ENCODE results near the gene HLF. TPM values are rescaled to one million over a fixed set of nuclear protein-coding genes. Genes with fewer than 3 reads are reported as not detected.

HLF gene
- polyA plus RNA-seq, 3 donors, result not detected

DNA sequence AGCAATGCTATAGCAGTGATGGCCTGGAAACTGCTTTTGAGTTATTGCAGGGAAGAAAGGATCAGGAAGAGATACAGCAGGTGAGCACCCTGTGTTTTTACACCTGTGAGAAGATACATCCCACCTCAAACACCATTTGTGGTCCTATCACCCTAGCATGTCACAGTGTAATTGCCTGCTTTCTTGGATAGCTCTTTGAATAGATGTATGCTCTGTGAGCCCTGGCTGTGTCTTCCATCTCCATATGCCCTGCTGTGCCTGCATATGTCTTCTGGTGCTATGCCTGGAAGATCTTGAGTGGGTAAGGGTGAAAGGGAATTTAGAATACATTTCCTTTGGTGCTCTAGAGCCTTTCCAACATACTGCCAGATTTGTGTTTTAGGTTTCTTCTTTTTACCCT, 15.5 kb downstream of the HLF start:
- Mint-ChIP-seq H3K4me3 (no peak overlapping the region), H3K4me1 (no peaks in the 10 kb centered on the region), H3K9me3 (no peaks in the 10 kb centered on the region), H3K27me3 (ENCODE audit: low read depth in 3 of 3) (peaks cover 2 to 6% (median 4%) of the 10 kb centered on the region in 3 donors), H3K27ac (no peak overlapping the region), H3K36me3 (no peaks in the 10 kb centered on the region)
- no peak overlapping the region for H3K4me2 ChIP-seq (replicated peaks; ENCODE audit: extremely low read depth, low read length, poor library complexity, severe bottlenecking)
- H3K27ac ChIP-seq (ENCODE audit: low read depth in 1 of 2, low read length in 2 of 2), result no peak overlapping the region
- H2AFZ ChIP-seq (ENCODE audit: insufficient read depth, low read depth, low read length, poor library complexity, severe bottlenecking), result no peak overlapping the region
- H3K4me1 ChIP-seq (ENCODE audit: control insufficient read depth in 1 of 2, insufficient read depth in 2 of 2, low read length in 2 of 2), result no peaks in the 10 kb centered on the region
- H3K27me3 ChIP-seq (ENCODE audit: control insufficient read depth in 2 of 2, insufficient read depth in 2 of 2, low read length in 2 of 2), result no peaks in the 10 kb centered on the region
- DNase-seq, result no peak
- H3K36me3 ChIP-seq (replicated peaks in 1 of 2; ENCODE audit: control insufficient read depth in 1 of 2, insufficient read depth in 2 of 2, low read length in 2 of 2), result no peaks in the 10 kb centered on the region
- no peak overlapping the region for H3K9ac ChIP-seq (ENCODE audit: insufficient read depth, low read length, poor library complexity, severe bottlenecking)
- H4K20me1 ChIP-seq (ENCODE audit: insufficient read depth, low read length), result no peaks in the 10 kb centered on the region
- no peaks in the 10 kb centered on the region for H3K9me3 ChIP-seq (replicated peaks in 1 of 2; ENCODE audit: control insufficient read depth in 1 of 2, insufficient read depth in 1 of 2, low read length in 2 of 2)
- intact Hi-C loops (cut with micrococcal nuclease), result no loop called here
- TF ChIP-seq, protein P1, sequence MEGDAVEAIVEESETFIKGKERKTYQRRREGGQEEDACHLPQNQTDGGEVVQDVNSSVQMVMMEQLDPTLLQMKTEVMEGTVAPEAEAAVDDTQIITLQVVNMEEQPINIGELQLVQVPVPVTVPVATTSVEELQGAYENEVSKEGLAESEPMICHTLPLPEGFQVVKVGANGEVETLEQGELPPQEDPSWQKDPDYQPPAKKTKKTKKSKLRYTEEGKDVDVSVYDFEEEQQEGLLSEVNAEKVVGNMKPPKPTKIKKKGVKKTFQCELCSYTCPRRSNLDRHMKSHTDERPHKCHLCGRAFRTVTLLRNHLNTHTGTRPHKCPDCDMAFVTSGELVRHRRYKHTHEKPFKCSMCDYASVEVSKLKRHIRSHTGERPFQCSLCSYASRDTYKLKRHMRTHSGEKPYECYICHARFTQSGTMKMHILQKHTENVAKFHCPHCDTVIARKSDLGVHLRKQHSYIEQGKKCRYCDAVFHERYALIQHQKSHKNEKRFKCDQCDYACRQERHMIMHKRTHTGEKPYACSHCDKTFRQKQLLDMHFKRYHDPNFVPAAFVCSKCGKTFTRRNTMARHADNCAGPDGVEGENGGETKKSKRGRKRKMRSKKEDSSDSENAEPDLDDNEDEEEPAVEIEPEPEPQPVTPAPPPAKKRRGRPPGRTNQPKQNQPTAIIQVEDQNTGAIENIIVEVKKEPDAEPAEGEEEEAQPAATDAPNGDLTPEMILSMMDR (IDR thresholded peaks at IDR 0.05), result no peak
- no peaks in the 10 kb centered on the region for H3K79me2 ChIP-seq (ENCODE audit: insufficient read depth, low read length)
- no peak overlapping the region for H3K4me3 ChIP-seq (replicated peaks in 1 of 3; ENCODE audit: low read depth in 2 of 3, low read length in 3 of 3)

GRCh38 chr17:55281649-55282378, 17.1 kb downstream of the HLF start:
- H3K9me3 Mint-ChIP-seq, result peaks cover 0 to 3% (median 0%) of the 10 kb centered on the region in 7 donors
- H4K20me1 ChIP-seq (ENCODE audit: insufficient read depth, low read length), result no peaks in the 10 kb centered on the region
- no peak overlapping the region for H3K4me3 Mint-ChIP-seq
- no peak overlapping the region for H3K27ac Mint-ChIP-seq
- H3K79me2 ChIP-seq (ENCODE audit: insufficient read depth, low read length), result no peaks in the 10 kb centered on the region
- TF ChIP-seq, protein P1 (IDR thresholded peaks at IDR 0.05), result no peak
- DNase-seq, result no peak
- no peaks in the 10 kb centered on the region for H3K36me3 ChIP-seq (replicated peaks in 1 of 2; ENCODE audit: control insufficient read depth in 1 of 2, insufficient read depth in 2 of 2, low read length in 2 of 2)
- H3K4me1 Mint-ChIP-seq, result no peaks in the 10 kb centered on the region
- H3K4me2 ChIP-seq (replicated peaks; ENCODE audit: extremely low read depth, low read length, poor library complexity, severe bottlenecking), result no peak overlapping the region
- no peaks in the 10 kb centered on the region for H3K36me3 Mint-ChIP-seq
- H3K27me3 ChIP-seq (ENCODE audit: control insufficient read depth in 2 of 2, insufficient read depth in 2 of 2, low read length in 2 of 2), result no peaks in the 10 kb centered on the region
- intact Hi-C loops (cut with micrococcal nuclease), result no loop called here
- H2AFZ ChIP-seq (ENCODE audit: insufficient read depth, low read depth, low read length, poor library complexity, severe bottlenecking), result no peak overlapping the region
- WGBS (ENCODE audit: insufficient coverage), result 94% methylated on average over 7 of the region's 8 CpGs
- no peak overlapping the region for H3K27ac ChIP-seq (ENCODE audit: low read depth in 1 of 2, low read length in 2 of 2)
- H3K9me3 ChIP-seq (replicated peaks in 1 of 2; ENCODE audit: control insufficient read depth in 1 of 2, insufficient read depth in 1 of 2, low read length in 2 of 2), result no peaks in the 10 kb centered on the region
- H3K4me1 ChIP-seq (ENCODE audit: control insufficient read depth in 1 of 2, insufficient read depth in 2 of 2, low read length in 2 of 2), result no peaks in the 10 kb centered on the region
- H3K4me3 ChIP-seq (replicated peaks in 1 of 3; ENCODE audit: low read depth in 2 of 3, low read length in 3 of 3), result no peak overlapping the region
- peaks cover 0 to 4% (median 1%) of the 10 kb centered on the region in 3 donors for H3K27me3 Mint-ChIP-seq (ENCODE audit: low read depth in 3 of 3)
- no peak overlapping the region for H3K9ac ChIP-seq (ENCODE audit: insufficient read depth, low read length, poor library complexity, severe bottlenecking)

All from CD14-positive monocyte (primary cell).